ENCODE measurements around the gene SREBF2.

Gene SREBF2

DNA sequence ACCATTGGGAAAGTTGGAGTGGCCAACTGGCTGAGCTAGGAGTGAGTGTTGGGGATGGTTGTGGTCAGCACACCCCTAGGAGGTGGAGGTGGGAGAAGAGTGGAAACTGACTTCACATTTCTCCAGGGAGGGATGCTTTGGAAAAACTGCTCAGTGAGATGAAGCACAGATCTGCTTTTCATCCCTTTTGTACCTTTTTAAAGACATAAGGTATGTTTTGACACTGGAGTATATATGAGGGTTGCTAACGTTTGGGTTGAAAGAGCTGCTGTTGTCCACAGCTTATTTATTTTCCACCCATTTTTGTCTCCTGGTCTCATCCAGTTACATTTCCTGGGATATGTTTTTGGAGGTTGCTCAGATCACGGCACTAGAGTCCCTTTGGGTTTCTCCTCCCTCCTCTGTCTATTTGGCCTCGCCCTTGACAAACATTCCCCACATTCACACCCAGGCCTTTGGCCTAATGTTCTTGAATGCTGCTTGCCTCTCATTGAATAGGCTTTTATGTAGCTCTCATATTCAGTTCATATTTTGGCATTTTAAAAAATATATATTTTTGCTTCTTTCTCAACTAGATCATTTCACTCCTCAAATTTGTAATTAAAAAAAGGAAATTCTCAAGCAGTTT, 8.3 kb downstream of the SREBF2 start:
- H3K27me3 Mint-ChIP-seq = no peaks in the 10 kb centered on the region
- no peak overlapping the region for H3K4me3 Mint-ChIP-seq
- peaks cover 34 to 40% of the 10 kb centered on the region in 2 donors for H3K4me1 Mint-ChIP-seq (ENCODE audit: low read depth in 2 of 2)
- H3K9me3 Mint-ChIP-seq = no peaks in the 10 kb centered on the region
- peaks cover 19% of the 10 kb centered on the region for H3K36me3 Mint-ChIP-seq (ENCODE audit: insufficient read depth)
- ATAC-seq (replicated peaks) (no peak), DNase-seq (no peak)
- H3K27ac Mint-ChIP-seq = peak overlapping the region; percentile 10 to 25

DNA sequence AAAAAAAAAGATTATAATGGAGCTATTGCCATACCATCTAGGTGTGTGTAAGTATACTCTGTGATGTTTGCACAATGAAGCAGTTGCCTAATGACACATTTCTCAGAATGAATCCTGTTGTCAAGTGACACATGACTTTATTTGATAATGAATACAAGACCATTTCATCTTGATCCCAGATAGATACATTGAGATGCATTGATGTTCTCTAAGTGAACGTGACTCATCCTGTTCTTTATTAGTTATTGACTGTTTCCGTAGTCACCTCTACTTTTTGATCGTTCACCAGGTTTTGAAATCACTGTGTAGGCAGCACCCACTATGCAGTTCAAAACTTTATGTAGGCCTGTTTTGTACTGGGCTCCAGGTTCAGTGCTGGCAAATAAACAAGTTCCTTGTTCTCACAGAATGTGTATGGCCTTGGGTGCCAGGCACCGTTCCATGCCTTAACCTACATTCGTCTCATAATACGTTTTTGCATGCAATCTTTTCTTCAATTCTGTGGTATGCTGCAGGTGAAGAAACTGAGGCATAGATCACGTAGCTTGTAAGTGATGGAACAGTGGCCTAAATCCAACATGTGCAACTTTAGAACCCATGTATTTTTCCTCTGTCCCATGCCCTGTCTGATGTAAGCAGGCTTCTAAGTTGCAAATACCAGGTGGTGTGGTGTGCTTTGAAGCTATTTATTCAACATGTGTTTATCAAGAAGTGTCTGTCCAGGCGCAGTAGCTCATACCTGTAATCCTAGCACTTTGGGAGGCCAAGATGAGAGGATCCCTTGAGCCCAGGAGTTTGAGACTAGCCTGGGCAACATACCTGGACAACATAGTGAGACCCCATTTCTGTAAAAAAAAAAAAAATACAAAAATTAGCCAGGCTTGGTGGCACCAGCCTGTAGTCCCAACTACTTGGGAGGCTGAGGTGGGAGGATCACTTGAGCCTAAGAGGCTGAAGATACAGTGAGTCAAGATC, 10.4 kb downstream of the SREBF2 start:
- Mint-ChIP-seq H3K27me3 (no peaks in the 10 kb centered on the region), H3K27ac (peak overlapping the region in 1 of 2 donors; percentile 71), H3K4me3 (no peak overlapping the region), H3K4me1 (ENCODE audit: low read depth in 2 of 2) (peaks cover 38 to 41% of the 10 kb centered on the region in 2 donors), H3K9me3 (no peaks in the 10 kb centered on the region), H3K36me3 (ENCODE audit: insufficient read depth) (peaks cover 11% of the 10 kb centered on the region)
- ATAC-seq (replicated peaks) = no peak
- no peak for DNase-seq

DNA sequence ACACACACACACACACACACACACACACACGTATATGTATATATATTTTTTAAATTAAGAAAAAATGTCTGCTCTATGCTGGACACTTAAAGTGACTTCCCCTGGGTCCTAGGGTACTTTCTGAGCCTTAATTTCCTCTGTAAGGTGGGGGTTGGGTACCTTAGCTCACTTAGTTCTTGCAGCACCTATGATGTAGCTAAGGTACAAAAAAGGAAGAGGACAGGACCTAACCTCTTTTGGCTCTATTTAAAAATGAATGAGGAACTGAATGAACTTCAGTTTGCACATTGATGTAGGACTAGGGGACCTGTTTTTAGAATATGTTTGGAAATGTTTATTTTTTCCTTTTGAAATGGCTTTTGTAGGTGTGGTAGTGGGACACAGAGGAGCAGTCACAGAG, 11.1 kb downstream of the SREBF2 start:
- ATAC-seq (replicated peaks) (no peak), DNase-seq (no peak)
- H3K4me3 Mint-ChIP-seq = no peak overlapping the region
- no peaks in the 10 kb centered on the region for H3K27me3 Mint-ChIP-seq
- H3K27ac Mint-ChIP-seq = peak overlapping the region; percentile 2 to 51
- peaks cover 37 to 40% of the 10 kb centered on the region in 2 donors for H3K4me1 Mint-ChIP-seq (ENCODE audit: low read depth in 2 of 2)
- no peaks in the 10 kb centered on the region for H3K9me3 Mint-ChIP-seq
- peaks cover 8% of the 10 kb centered on the region for H3K36me3 Mint-ChIP-seq (ENCODE audit: insufficient read depth)

DNA sequence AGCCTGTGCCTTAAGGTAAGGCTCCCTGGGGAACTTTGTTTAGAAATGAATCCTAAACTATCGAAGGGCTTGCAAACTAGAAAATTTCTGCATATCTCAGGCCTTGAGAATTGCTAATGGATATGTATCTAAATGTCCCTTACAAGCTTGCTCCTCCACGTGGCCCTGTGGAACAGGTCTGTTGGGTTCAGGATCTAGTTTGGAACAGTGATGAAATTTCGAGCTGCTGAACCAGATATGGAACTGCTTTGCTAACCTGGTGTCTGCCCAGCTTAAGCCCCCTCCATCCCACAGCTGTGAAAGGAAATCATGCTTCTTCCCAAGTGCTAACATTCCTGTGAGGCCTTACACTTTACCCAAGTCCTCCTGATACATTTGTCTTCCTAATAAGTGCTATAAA, 11.6 kb downstream of the SREBF2 start:
- H3K9me3 Mint-ChIP-seq = no peaks in the 10 kb centered on the region
- peaks cover 33 to 37% of the 10 kb centered on the region in 2 donors for H3K4me1 Mint-ChIP-seq (ENCODE audit: low read depth in 2 of 2)
- H3K27me3 Mint-ChIP-seq = no peaks in the 10 kb centered on the region
- no peak for DNase-seq
- H3K27ac Mint-ChIP-seq = peak overlapping the region; percentile 2 to 51
- H3K4me3 Mint-ChIP-seq = no peak overlapping the region
- H3K36me3 Mint-ChIP-seq (ENCODE audit: insufficient read depth) = peaks cover 8% of the 10 kb centered on the region
- ATAC-seq (replicated peaks) = no peak

DNA sequence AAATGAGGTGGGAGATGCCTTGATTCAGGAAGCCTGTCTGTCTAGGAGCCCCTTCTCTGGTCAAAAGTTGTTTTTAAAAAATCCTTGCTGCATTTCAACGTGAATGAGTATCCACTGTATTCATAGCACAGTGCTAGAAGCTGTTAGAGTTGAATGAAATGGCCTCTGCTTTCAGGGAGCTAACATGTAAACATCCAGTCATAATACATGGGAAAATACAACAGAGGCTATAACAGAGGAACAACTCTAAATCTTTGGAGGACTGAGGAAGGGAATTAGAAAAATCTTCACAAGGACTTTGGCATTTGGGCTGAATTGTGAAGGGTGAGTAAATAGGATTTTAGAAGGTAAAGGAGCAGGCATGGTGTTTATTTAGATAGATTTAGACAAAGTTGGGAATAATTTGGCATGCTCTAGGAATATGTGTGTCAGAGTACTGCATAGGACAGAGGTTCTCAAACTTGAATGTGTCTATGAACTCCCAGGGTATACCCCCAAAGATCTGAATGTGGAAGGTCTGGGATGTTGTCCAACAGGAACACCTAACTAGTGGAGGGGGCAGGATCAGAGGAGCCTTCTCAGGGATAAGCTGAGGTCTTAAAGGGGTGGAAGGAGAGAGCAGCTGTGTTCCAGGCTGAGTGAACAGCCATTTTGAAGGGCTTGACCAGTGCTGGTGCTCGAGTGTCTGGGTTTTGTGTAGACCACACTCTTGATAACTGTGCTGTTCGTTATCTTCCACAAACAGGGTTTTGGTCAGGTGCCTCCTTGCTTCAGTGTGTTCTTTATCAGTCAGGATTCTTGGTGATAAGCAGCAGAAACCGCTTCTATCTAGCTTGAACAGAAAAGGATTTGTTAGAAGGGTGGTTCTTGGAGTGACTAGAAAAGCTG, 12.7 kb downstream of the SREBF2 start:
- no peak for DNase-seq
- Mint-ChIP-seq H3K36me3 (ENCODE audit: insufficient read depth) (peaks cover 1% of the 10 kb centered on the region), H3K27ac (peak overlapping the region; percentile 8 to 9), H3K4me3 (no peak overlapping the region), H3K27me3 (no peaks in the 10 kb centered on the region), H3K4me1 (ENCODE audit: low read depth in 2 of 2) (peaks cover 33 to 37% of the 10 kb centered on the region in 2 donors), H3K9me3 (no peaks in the 10 kb centered on the region)
- no peak for ATAC-seq (replicated peaks)

DNA sequence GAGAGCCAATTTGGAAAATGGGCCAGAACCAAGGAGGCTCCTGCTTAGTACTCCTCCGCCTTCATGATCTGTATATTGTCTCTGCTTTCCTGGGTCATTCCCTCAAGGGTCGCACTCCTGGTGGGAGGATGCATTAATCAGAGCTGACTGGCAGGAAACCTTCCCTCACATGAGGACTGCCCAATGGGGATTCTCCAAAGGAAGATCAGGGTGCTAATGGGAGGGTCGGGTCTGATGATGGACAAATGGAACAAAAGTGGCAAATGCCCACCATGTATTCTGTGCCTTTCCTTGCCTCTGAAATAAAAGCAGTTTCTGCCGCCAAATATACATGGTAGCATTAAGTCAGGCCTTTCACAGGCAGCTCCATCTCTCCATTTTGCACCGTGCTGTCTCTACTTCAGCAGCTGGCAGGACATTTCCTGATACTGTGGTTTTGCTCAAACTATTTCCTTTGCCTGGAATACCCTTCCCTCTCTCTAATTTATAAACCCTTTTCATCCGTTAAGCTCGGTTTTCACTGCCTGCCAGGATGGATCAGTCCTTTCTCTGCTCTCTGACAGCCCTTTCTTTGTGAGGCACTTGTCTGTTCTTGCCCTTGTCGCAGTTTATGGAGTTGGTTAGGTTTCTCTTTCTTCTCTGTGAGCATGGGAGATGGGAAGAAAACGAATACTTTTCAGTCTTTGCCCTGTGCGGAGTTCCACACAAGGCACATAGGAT, 13.5 kb downstream of the SREBF2 start:
- peak overlapping the region; percentile 8 to 9 for H3K27ac Mint-ChIP-seq
- no peaks in the 10 kb centered on the region for H3K9me3 Mint-ChIP-seq
- DNase-seq (no peak), ATAC-seq (replicated peaks) (no peak)
- no peak overlapping the region for H3K4me3 Mint-ChIP-seq
- no peaks in the 10 kb centered on the region for H3K27me3 Mint-ChIP-seq
- H3K36me3 Mint-ChIP-seq (ENCODE audit: insufficient read depth) = no peaks in the 10 kb centered on the region
- H3K4me1 Mint-ChIP-seq (ENCODE audit: low read depth in 2 of 2) = peaks cover 29 to 37% of the 10 kb centered on the region in 2 donors

DNA sequence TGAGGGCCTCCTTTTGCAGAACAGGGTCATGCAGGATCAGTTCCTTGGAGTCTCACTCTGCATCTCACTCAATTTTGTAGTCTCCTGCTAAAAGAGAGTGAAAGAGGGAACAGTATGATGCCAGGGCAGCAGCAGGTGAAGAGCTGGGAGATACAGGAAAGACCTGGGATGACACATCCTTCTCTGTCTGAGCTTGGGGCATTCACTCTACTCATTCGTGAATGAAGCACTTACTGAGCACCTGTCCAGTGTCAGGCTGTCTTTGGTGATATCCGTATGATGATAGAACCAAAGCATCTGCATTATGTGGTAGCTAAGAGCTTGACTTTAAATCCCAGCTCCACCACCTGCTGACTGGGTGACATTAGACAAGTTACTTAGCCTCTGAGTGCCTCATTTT, 14.4 kb downstream of the SREBF2 start:
- no peaks in the 10 kb centered on the region for H3K27me3 Mint-ChIP-seq
- peaks cover 28 to 35% of the 10 kb centered on the region in 2 donors for H3K4me1 Mint-ChIP-seq (ENCODE audit: low read depth in 2 of 2)
- no peak overlapping the region for H3K27ac Mint-ChIP-seq
- no peak for ATAC-seq (replicated peaks)
- no peak overlapping the region for H3K4me3 Mint-ChIP-seq
- peaks cover 3% of the 10 kb centered on the region for H3K36me3 Mint-ChIP-seq (ENCODE audit: insufficient read depth)
- no peak for DNase-seq
- H3K9me3 Mint-ChIP-seq = no peaks in the 10 kb centered on the region

DNA sequence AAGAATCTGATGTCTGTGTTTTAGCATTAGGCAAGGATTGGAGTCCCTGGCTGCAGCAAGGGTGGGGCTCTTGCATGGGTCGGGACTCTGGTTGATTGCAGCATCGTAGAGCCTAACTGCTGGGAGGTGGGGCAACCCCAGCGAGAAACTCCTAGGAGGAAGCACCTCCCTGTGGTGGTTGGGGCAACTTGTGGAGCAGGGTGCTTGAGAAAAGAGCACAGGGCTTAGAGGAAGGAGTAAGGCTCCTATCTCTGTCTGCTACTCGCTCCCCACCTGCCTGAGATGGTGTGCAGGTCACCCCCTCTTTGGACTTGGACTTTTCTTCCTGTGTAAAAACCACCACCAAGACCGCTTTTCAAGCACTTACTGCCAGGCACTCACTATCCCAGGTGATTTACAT, 15.6 kb downstream of the SREBF2 start:
- no peaks in the 10 kb centered on the region for H3K27me3 Mint-ChIP-seq
- H3K27ac Mint-ChIP-seq = peak overlapping the region; percentile 68 to 82
- ATAC-seq (replicated peaks) (peak; percentile 66), DNase-seq (no peak)
- H3K4me1 Mint-ChIP-seq (ENCODE audit: low read depth in 2 of 2) = peaks cover 31 to 36% of the 10 kb centered on the region in 2 donors
- no peaks in the 10 kb centered on the region for H3K9me3 Mint-ChIP-seq
- peaks cover 3% of the 10 kb centered on the region for H3K36me3 Mint-ChIP-seq (ENCODE audit: insufficient read depth)
- H3K4me3 Mint-ChIP-seq = no peak overlapping the region

DNA sequence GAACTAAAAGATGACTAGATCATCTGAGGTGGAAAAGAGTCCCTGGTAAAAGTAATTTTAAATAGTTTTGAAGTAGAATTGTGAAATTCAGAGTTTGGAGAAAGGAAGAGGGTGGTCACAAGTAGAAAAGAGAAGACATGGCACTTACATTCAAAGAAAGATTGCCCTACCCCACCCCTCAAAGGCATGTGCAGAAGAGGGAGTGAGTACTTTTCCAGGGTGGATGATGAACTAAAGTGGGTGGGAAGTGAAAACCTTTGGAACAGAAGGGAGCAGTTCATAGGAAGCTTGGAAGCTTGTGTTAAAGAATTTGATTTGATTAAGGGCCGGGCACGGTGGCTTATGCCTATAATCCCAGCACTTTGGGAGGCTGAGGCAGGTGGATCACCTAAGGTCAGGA, 23.6 kb downstream of the SREBF2 start:
- DNase-seq = no peak
- Mint-ChIP-seq H3K36me3 (ENCODE audit: insufficient read depth) (peaks cover 18% of the 10 kb centered on the region), H3K9me3 (no peaks in the 10 kb centered on the region), H3K27me3 (no peaks in the 10 kb centered on the region), H3K4me1 (ENCODE audit: low read depth in 2 of 2) (peaks cover 34 to 43% of the 10 kb centered on the region in 2 donors), H3K27ac (peak overlapping the region; percentile 62 to 89), H3K4me3 (peak overlapping the region in 1 of 2 donors; percentile 26)
- no peak for ATAC-seq (replicated peaks)

DNA sequence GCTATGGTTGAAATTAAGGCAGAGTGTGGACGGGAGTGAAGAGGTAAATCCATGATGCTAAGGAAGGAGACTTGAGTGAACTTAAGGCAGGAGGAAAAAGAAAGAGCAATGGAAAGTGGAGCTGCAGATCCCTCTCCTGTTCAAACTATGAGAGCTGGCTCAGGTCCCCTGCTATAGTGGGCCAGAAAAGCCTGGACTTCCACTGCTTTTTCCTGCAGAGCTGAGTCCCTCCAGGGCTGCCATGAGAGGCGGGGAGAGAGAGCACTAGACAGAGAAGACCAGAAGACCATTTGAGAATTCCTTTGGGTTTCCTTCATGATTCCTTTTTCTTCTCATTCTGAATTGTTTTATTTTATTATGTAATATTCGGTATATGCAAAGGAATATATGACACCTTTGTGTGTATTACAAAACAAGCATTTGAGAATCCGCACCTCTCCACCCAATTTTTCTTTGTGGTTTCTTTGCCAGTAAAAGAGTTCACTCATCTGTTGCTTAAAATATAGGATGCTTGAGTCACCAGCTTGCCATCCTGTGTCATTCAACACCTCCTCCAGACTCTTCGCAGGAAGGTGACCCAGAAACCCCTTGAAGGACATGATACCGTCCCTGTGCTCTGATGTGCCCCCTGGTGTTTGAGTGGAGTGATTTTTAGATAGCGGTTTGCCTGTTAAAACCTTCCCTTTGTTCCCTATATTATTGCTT, 24.4 kb downstream of the SREBF2 start:
- peak overlapping the region; percentile 3 to 26 for H3K4me3 Mint-ChIP-seq
- ATAC-seq (replicated peaks) (peak; percentile 79), DNase-seq (peak; percentile 70 to 75 (median 72))
- H3K36me3 Mint-ChIP-seq (ENCODE audit: insufficient read depth) = peaks cover 15% of the 10 kb centered on the region
- H3K27ac Mint-ChIP-seq = peak overlapping the region; percentile 62 to 89
- no peaks in the 10 kb centered on the region for H3K27me3 Mint-ChIP-seq
- no peaks in the 10 kb centered on the region for H3K9me3 Mint-ChIP-seq
- H3K4me1 Mint-ChIP-seq (ENCODE audit: low read depth in 2 of 2) = peaks cover 38 to 47% of the 10 kb centered on the region in 2 donors

DNA sequence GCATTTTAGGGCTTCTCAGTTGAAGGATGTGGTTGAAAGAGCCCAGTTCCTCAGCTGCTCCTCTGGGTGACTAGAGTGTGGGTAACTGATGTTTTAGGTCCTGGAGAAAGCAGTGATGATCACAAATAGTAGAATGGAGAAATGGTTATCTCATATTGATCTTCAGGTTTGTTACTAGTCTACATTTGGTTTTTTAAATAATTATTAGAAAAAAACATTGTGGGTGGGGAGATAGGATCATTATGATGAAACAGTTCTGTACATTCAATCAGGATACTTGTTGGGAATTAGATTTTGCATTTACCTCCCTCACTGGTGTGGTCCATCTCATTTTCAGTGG, 24.9 kb downstream of the SREBF2 start:
- no peaks in the 10 kb centered on the region for H3K9me3 Mint-ChIP-seq
- peaks cover 15% of the 10 kb centered on the region for H3K36me3 Mint-ChIP-seq (ENCODE audit: insufficient read depth)
- no peaks in the 10 kb centered on the region for H3K27me3 Mint-ChIP-seq
- H3K27ac Mint-ChIP-seq = peak overlapping the region; percentile 62 to 89
- DNase-seq = no peak
- no peak for ATAC-seq (replicated peaks)
- H3K4me3 Mint-ChIP-seq = peak overlapping the region; percentile 3 to 21
- peaks cover 42 to 52% of the 10 kb centered on the region in 2 donors for H3K4me1 Mint-ChIP-seq (ENCODE audit: low read depth in 2 of 2)

DNA sequence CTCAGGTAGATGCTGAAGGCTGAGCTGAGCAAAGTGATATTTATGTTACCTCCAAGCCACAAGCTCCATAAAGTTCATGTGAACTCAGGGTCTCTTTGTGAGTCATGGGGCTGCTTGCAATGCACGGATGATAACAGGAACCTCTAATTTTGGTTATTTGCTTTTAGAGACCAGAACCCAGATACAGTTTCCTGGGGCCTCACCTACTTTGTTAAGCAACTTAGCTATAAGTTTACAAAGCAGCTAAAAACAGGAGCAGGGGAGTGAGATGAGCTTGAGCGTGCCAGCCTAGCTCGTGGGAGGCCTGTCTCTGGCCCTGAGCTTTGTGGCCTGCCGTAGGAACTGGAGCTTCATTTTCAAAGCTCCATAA, 29.2 kb downstream of the SREBF2 start:
- Mint-ChIP-seq H3K27me3 (no peaks in the 10 kb centered on the region), H3K9me3 (no peaks in the 10 kb centered on the region), H3K27ac (peak overlapping the region; percentile 90 to 93), H3K4me3 (peak overlapping the region; percentile 59 to 60), H3K4me1 (ENCODE audit: low read depth in 2 of 2) (peaks cover 42 to 54% of the 10 kb centered on the region in 2 donors), H3K36me3 (ENCODE audit: insufficient read depth) (peaks cover 29% of the 10 kb centered on the region)
- ATAC-seq (replicated peaks) = peak; percentile 46
- DNase-seq = peak in 1 of 3 experiments; percentile 9

Measured in effector memory CD8-positive, alpha-beta T cell (primary cell).